HepG2 (cell line): ENCODE measurements around the gene MEIOB. TPM values are rescaled to one million over a fixed set of nuclear protein-coding genes. Genes with fewer than 3 reads are reported as not detected.

Experiments
- CBX2 ChIP-seq, 2 experiments: fragments of 200-600 bp in 1 of 2; sonication (generic); formaldehyde crosslinking in 1 of 2; IDR thresholded peaks; 2 replicates each; pipeline versions ENCODE4 v1.7.0 to v1.8.1; 2018 to 2022; ENCODE audit warnings: low read depth in 2 of 2, low read length in 1 of 2, mild to moderate bottlenecking in 1 of 2, missing genetic modification reagents in 1 of 2
- ELF1 ChIP-seq: sonication (generic); formaldehyde crosslinking; IDR thresholded peaks from 2 replicates; pipeline ENCODE4 v1.4.0; 2020; ENCODE audit warnings: missing genetic modification reagents
- GZF1 ChIP-seq: sonication (generic); formaldehyde crosslinking; IDR thresholded peaks from 2 replicates; pipeline ENCODE4 v1.5.1; 2020; ENCODE audit warnings: mild to moderate bottlenecking, missing genetic modification reagents
- LRRFIP1 ChIP-seq: sonication (generic); formaldehyde crosslinking; conservative IDR thresholded peaks from 2 replicates; pipeline ENCODE4 v1.4.0; 2020; ENCODE audit warnings: missing genetic modification reagents
- MAZ ChIP-seq, 2 experiments: sonication (generic) in 1 of 2; formaldehyde crosslinking in 1 of 2; IDR thresholded peaks; 2 replicates each; pipeline versions ENCODE4 v1.5.0 to v1.6.1; 2012 to 2020; ENCODE audit warnings: low read depth in 2 of 2, mild to moderate bottlenecking in 2 of 2, borderline replicate concordance in 1 of 2, improper control_type of control experiment in 1 of 2, low read length in 1 of 2, missing genetic modification reagents in 1 of 2, moderate library complexity in 1 of 2
- MIER3 ChIP-seq: IDR thresholded peaks from 2 replicates; pipeline ENCODE4 v1.6.1; 2016; ENCODE audit warnings: missing compliant biosample characterization, borderline replicate concordance
- MNT ChIP-seq: fragments of 450-650 bp; IDR thresholded peaks from 2 replicates; pipeline ENCODE4 v1.6.1; 2016
- NFIC ChIP-seq: IDR thresholded peaks from 2 replicates; pipeline ENCODE4 v1.6.1; 2012; ENCODE audit warnings: mild to moderate bottlenecking, low read length, inconsistent platforms
- PRDM15 ChIP-seq: sonication (generic); formaldehyde crosslinking; IDR thresholded peaks from 2 replicates; pipeline ENCODE4 v1.4.0; 2020; ENCODE audit warnings: missing genetic modification reagents
- REST ChIP-seq, 2 experiments: IDR thresholded peaks; 2 replicates each; pipeline ENCODE4 v1.6.1; 2011 to 2012; ENCODE audit warnings: low read length in 2 of 2, borderline replicate concordance in 1 of 2, low read depth in 1 of 2, mild to moderate bottlenecking in 1 of 2, moderate library complexity in 1 of 2
- TGIF2 ChIP-seq: IDR thresholded peaks from 2 replicates; pipeline ENCODE4 v1.6.1; 2016; ENCODE audit warnings: control low read depth, missing compliant biosample characterization
- ZFX ChIP-seq: sonication (generic); formaldehyde crosslinking; IDR thresholded peaks from 2 replicates; pipeline ENCODE4 v1.4.0; 2020; ENCODE audit warnings: mild to moderate bottlenecking, low read depth, missing genetic modification reagents, moderate library complexity
- ZNF256 ChIP-seq: sonication (generic); formaldehyde crosslinking; conservative IDR thresholded peaks from 2 replicates; pipeline ENCODE4 v1.4.0; 2020; ENCODE audit warnings: missing genetic modification reagents
- ZNF451 ChIP-seq: sonication (generic); formaldehyde crosslinking; IDR thresholded peaks from 2 replicates; pipeline ENCODE4 v1.5.0; 2020; ENCODE audit warnings: mild to moderate bottlenecking, missing genetic modification reagents
- ZNF652 ChIP-seq: IDR thresholded peaks from 2 replicates; pipeline ENCODE4 v1.6.1; 2016; ENCODE audit warnings: low read depth, borderline replicate concordance
- polyA plus RNA-seq, 8 experiments: library from polyadenylated mRNA; depleted of rRNA in 3 of 8; stranded (reverse) in 7 of 8; unstranded in 1 of 8; fragments of >200 nt; fragmentation: Illumina TruSeq in 4 of 8; extraction: Trizol in 4 of 8; gene quantifications; 2 replicates each; pipeline versions ENCODE4 v1.2.1 to v1.2.3, GENCODE V29; 2011 to 2016; ENCODE audit warnings: low read depth in 4 of 8, missing spikeins in 1 of 8, mixed read lengths in 1 of 8; ENCODE audit not compliant: insufficient read depth in 1 of 8
- total RNA-seq, 5 experiments: library from RNA; depleted of rRNA; stranded (reverse); fragments of >200 nt; fragmentation: Illumina TruSeq; extraction: Trizol; gene quantifications; 2 replicates each; pipeline ENCODE4 v1.2.3, GENCODE V29; 2016; ENCODE audit warnings: low read depth in 1 of 5

MEIOB gene
- total and polyA plus RNA-seq, 2 of the 13 experiments (the other 11 are each of a cell fraction or from before 2014, with no cell fraction given): 0.17 TPM; not detected in 1

- TF ChIP-seq TGIF2 (CRISPR knock-in tag): 0 out of 2 replicates have a peak, but pooled peaks have one; percentile 16
- peak; percentile 52 for TF ChIP-seq ZFX (CRISPR knock-in tag)
- no peak for TF ChIP-seq ZNF256 (CRISPR knock-in tag)
- no peak for TF ChIP-seq LRRFIP1 (CRISPR knock-in tag)
- no peak for TF ChIP-seq CBX2 (IDR thresholded peaks at IDR 0.05; ENCODE audit: low read depth, low read length)
- TF ChIP-seq CBX2 (CRISPR knock-in tag; IDR thresholded peaks at IDR 0.05; ENCODE audit: low read depth): no peak
- TF ChIP-seq MIER3 (CRISPR knock-in tag): no peak
- TF ChIP-seq NFIC: no peak
- TF ChIP-seq ZNF451 (CRISPR knock-in tag): no peak
- no peak for TF ChIP-seq ELF1 (CRISPR knock-in tag)
- no peak for TF ChIP-seq PRDM15 (CRISPR knock-in tag)
- TF ChIP-seq MNT: no peak
- no peak for TF ChIP-seq GZF1 (CRISPR knock-in tag)
- TF ChIP-seq MAZ (IDR thresholded peaks at IDR 0.05; ENCODE audit: borderline replicate concordance, low read depth, low read length): no peak
- TF ChIP-seq MAZ (CRISPR knock-in tag; IDR thresholded peaks at IDR 0.05; ENCODE audit: low read depth): peak; percentile 51; the same call in 1 of the 2 replicates
- peak; percentile 78 for TF ChIP-seq ZNF652 (CRISPR knock-in tag)
- no peak for TF ChIP-seq REST (IDR thresholded peaks at IDR 0.05; ENCODE audit: borderline replicate concordance in 1 of 2, low read depth in 1 of 2, low read length in 2 of 2)
These were observed 43.1 kb downstream of the MEIOB start (continued) for GRCh38 chr16:1828645-1829410.
